GM12878 (cell line): ENCODE results near the gene TOMM5.

Experiments used
- EP300 ChIP-seq, 2 experiments: fragments of 150-350 bp in 1 of 2; IDR thresholded peaks; 2 replicates each; pipeline ENCODE4 v1.6.1; 2011 to 2012; ENCODE audit warnings: low read depth in 2 of 2, low read length in 2 of 2, borderline replicate concordance in 1 of 2, improper control_type of control experiment in 1 of 2, inconsistent platforms in 1 of 2; ENCODE audit not compliant: control insufficient read depth in 1 of 2
- FOXM1 ChIP-seq: IDR thresholded peaks from 2 replicates; pipeline ENCODE4 v1.6.1; 2012; ENCODE audit warnings: low read depth, mild to moderate bottlenecking, inconsistent platforms, low read length, moderate library complexity
- MLLT1 ChIP-seq: fragments of 450-650 bp; IDR thresholded peaks from 2 replicates; pipeline ENCODE4 v1.6.1; 2016; ENCODE audit warnings: mild to moderate bottlenecking
- NRF1 ChIP-seq: conservative IDR thresholded peaks from 2 replicates; pipeline ENCODE4 v1.6.1; 2011; ENCODE audit warnings: mild to moderate bottlenecking, low read depth, low read length, improper control_type of control experiment
- POLR2A ChIP-seq: IDR thresholded peaks from 2 replicates; pipeline ENCODE4 v1.6.1; 2011; ENCODE audit warnings: low read depth, mild to moderate bottlenecking, low read length
- SP1 ChIP-seq: IDR thresholded peaks from one replicate; pipeline ENCODE4 v1.6.1; 2011; ENCODE audit warnings: low read depth, low read length
- TF ChIP-seq, protein P1 (sequence below), 3 experiments: IDR thresholded peaks in 2 of 3; conservative IDR thresholded peaks in 1 of 3; 2 replicates each; pipeline ENCODE4 v1.5.1; 2011; ENCODE audit warnings: low read depth in 3 of 3, low read length in 3 of 3, mild to moderate bottlenecking in 3 of 3, control low read depth in 2 of 3, moderate library complexity in 2 of 3, inconsistent platforms in 1 of 3, mixed read lengths in 1 of 3; ENCODE audit not compliant: control insufficient read depth in 2 of 3, insufficient read depth in 1 of 3; ENCODE audit errors: extremely low read depth in 1 of 3
- TF ChIP-seq, protein P2 (sequence below): IDR thresholded peaks from 2 replicates; pipeline ENCODE4 v1.6.1; 2012; ENCODE audit warnings: low read depth, low read length, improper control_type of control experiment

DNA sequence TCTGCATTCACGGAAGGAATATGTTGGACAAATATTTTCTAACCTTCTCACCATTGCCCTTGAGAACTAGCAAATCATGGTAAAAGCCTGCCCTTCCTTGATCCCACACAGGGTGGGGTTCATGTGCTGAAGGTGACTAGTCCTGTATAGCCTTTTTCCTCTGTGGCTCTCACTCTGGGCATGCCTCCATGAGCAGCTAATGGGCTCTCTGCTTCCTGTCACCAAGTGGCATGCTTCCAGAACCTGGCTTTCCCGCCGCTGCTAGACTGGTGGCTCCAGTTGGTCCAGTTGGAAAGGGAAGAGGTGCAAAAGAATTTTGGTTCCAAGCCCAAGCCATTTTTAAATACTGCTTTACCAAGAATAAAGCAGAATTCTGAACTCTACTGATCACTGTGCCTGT lies 51.8 kb downstream of the TOMM5 start:
- TF ChIP-seq POLR2A (no peak), EP300 (IDR thresholded peaks at IDR 0.05; ENCODE audit: borderline replicate concordance in 1 of 2, control insufficient read depth in 1 of 2, low read depth in 2 of 2, low read length in 2 of 2) (no peak), NRF1 (no peak), MLLT1 (no peak), FOXM1 (no peak), SP1 (no peak)
- TF ChIP-seq, protein P1, sequence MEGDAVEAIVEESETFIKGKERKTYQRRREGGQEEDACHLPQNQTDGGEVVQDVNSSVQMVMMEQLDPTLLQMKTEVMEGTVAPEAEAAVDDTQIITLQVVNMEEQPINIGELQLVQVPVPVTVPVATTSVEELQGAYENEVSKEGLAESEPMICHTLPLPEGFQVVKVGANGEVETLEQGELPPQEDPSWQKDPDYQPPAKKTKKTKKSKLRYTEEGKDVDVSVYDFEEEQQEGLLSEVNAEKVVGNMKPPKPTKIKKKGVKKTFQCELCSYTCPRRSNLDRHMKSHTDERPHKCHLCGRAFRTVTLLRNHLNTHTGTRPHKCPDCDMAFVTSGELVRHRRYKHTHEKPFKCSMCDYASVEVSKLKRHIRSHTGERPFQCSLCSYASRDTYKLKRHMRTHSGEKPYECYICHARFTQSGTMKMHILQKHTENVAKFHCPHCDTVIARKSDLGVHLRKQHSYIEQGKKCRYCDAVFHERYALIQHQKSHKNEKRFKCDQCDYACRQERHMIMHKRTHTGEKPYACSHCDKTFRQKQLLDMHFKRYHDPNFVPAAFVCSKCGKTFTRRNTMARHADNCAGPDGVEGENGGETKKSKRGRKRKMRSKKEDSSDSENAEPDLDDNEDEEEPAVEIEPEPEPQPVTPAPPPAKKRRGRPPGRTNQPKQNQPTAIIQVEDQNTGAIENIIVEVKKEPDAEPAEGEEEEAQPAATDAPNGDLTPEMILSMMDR (IDR thresholded peaks at IDR 0.05 in 2 of 3, conservative IDR thresholded peaks at IDR 0.05 in 1 of 3; ENCODE audit: control insufficient read depth in 2 of 3, extremely low read depth in 1 of 3, insufficient read depth in 1 of 3, low read depth in 3 of 3, low read length in 3 of 3), result no peak
- TF ChIP-seq, protein P2, sequence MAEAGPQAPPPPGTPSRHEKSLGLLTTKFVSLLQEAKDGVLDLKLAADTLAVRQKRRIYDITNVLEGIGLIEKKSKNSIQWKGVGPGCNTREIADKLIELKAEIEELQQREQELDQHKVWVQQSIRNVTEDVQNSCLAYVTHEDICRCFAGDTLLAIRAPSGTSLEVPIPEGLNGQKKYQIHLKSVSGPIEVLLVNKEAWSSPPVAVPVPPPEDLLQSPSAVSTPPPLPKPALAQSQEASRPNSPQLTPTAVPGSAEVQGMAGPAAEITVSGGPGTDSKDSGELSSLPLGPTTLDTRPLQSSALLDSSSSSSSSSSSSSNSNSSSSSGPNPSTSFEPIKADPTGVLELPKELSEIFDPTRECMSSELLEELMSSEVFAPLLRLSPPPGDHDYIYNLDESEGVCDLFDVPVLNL, result no peak
